GM12873 (cell line): ENCODE results near the gene TCIRG1.

Experiments used
- CTCF ChIP-seq: IDR thresholded peaks from 2 replicates; pipeline ENCODE4 v1.5.1; 2012; ENCODE audit warnings: low read depth, mild to moderate bottlenecking, moderate library complexity, low read length, control low read depth; ENCODE audit not compliant: insufficient read depth; ENCODE audit errors: missing control alignments

The TCIRG1 gene

GRCh38 chr11:68047437-68048290 is 8.8 kb downstream of the TCIRG1 start:
- TF ChIP-seq CTCF, result no peak

GRCh38 chr11:68048681-68049508 is 10.1 kb downstream of the TCIRG1 start:
- TF ChIP-seq CTCF, result no peak

- TF ChIP-seq CTCF, result no peak
These were observed 10.9 kb downstream of the TCIRG1 start for GRCh38 chr11:68049509-68050370.

GRCh38 chr11:68050371-68050841 is 11.6 kb downstream of the TCIRG1 start:
- no peak for TF ChIP-seq CTCF

- TF ChIP-seq CTCF, result no peak
These were observed 12.6 kb downstream of the TCIRG1 start for GRCh38 chr11:68051191-68052136.

- no peak for TF ChIP-seq CTCF
These were observed 13.5 kb downstream of the TCIRG1 start for GRCh38 chr11:68052137-68052873.
